HG03571 (cell line): Measurements from ENCODE around the gene DNAJC3.
A peak's percentile ranks its signal among the peaks of the same experiment; 100 is the strongest.
"Not testable (repeated sequence)": the region's sequence is repeated elsewhere in the genome, so short reads cannot be mapped to it uniquely, and the experiment has no call there.

Experiments used
- ATAC-seq: cut with Tn5 transposase; IDR thresholded peaks from one replicate; pipeline ENCODE4 v1.9.1; 2021; ENCODE audit not compliant: unreplicated experiment

The DNAJC3 gene

DNA sequence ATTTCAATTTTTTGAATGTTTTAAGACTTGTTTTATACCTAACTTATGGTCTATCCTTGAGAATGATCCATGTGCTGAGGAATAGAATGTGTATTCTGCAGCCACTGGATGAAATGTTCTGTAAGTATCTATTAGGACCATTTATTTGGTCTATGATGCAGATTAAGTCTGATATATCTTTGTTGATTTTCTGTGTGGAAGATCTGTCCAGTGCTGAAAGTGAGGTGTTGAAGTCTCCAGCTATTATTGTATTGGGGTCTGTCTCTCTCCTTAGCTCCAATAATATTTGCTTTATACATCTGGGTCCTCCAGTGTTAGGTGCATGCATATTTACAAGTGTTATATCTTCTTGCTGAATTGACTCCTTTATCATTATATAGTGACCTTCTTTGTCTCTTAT lies 9.7 kb upstream of the DNAJC3 start:
- not testable (repeated sequence) for ATAC-seq

DNA sequence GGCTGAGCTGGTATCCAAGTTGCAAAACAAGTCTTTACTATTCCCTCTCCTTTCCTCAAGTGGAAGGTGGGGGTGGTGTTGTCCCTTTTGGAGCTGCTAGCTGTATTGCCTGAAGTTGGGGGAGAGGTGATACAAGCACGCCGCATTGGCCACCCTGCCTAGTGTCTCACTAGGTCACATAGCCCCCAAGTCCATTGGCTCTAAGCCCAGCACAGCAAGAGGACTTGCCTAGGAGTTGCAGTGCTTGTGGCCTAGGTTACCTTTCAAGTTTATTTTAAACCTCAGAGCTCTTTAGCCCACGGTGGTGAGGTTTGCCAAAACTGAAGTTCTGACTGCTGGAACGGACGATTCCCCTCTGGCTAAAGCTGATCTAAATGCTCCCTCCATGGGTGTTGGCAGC lies 5.3 kb upstream of the DNAJC3 start:
- no peak for ATAC-seq

GRCh38 chr13:95676105-95676761 lies 706 bp upstream of the DNAJC3 start:
- ATAC-seq: no peak

DNA sequence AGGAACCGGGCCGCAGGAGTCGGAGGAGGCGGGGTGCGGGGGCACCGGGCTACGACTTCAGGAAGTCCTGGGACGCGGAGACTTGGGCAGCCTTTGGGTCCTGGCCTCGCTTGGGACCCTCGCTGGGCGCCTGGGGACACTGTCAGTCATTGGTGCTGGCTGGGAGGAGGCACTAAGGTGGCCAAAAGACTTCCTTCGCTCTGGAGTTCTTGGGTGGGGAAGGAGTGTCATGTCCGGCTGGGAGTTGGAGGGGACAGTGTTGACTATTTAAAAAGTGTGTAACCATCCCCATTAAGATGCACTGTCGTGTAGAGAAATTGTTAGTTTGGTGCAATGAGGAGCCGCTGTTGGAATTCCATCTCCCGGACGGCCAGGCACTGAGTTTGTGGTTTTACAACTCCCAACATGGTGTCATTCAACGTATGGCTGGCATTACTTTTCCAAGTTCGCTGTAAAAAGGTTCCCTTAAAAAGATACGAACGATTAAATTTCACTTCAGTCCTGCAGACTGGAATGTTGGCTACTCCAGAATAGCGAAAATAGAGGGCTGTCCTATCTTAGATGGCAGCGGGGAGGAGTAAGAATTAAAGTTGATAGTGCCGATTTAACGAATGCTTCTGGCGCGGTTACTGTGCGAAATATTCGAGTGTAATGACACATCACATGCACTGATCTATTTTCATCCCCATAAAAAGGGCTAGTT lies 776 bp downstream of the DNAJC3 start:
- no peak for ATAC-seq

DNA sequence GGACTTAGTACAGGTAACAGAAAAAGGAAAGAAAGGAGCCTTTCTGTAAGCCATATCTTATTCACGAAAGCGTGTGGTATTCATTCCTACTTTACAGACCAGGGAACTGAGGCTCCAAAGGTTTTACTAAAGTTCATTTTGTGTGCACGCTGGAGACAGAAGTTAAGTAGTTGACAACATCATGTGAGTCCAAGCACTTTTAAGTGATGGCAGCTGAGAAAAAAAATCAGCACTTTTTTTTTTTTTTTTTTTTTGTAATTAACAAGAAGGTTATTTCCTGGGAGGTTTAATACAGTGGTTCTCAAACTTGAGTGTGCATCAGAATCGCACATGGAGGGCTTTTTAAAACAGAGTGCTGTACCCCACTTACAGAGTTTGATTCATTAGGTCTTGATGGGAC lies 2.0 kb downstream of the DNAJC3 start:
- no peak for ATAC-seq

DNA sequence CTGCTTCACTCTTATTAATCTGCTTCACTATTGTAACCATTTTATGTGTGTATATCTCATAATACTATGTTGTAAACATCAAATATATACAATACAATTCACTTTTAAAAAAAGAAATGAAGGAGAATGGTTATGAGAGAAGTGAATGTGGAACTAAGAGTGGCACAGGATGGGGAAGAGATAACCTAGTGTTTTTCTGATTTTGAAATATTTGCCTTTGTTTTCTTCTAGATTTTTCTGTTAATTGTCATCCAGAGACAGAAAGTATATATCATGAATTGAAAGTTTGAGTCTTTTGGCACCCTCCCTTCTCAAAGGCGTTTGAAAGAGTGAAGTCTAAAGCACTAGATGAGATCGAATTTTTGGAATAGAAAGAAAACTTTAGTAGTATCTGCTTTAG lies 2.8 kb downstream of the DNAJC3 start:
- ATAC-seq: no peak

- ATAC-seq: no peak
These were observed 7.5 kb downstream of the DNAJC3 start for GRCh38 chr13:95684418-95684817.

DNA sequence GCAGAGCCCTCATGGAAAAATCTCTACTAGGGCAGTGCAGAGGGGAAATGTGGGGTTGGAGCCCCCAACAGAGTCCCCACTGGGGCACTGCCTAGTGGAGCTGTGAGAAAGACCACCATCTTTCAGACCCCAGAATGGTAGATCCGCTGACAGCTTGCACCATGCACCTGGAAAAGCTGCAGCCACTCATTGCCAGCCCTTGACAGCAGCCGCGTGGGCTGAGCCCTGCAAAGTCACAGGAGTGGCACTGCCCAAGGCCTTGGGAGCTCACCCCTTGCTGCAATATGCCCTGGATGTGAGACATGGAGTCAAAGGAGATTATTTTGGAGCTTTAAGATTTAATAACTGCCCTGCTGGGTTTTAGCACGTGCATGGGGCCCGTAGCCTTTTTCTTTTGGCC lies 8.0 kb downstream of the DNAJC3 start:
- not testable (repeated sequence) for ATAC-seq

DNA sequence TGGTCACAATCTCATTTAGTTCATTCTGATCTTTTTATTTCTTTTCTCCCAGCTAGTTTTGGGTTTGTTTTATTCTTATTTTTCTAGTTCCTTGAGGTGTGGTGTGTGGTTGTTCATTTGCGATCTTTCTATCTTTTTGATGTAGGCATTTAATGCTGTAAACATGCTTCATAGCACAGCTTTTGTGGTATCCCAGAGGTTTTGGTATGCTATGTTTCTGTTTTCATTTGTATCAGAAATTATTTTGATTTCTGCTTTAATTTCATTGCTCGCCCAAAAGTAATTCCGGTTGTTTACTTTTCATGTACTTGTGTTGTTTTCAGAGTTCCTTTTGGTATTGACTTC lies 12.6 kb downstream of the DNAJC3 start:
- ATAC-seq: no peak

DNA sequence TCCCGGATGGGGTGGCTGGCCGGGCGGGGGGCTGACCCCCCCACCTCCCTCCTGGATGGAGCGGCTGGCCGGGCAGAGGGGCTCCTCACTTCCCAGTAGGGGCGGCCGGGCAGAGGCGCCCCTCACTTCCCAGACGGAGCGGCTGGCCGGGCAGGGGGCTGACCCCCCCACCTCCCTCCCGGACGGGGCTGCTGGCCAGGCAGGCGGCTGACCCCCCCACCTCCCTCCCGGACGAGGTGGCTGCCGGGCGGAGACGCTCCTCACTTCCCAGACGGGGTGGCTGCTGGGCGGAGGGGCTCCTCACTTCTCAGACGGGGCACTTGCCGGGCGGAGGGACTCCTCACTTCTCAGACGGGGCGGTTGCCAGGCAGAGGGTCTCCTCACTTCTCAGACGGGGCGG lies 14.0 kb downstream of the DNAJC3 start:
- not testable (repeated sequence) for ATAC-seq

GRCh38 chr13:95697052-95697680 lies 20.2 kb downstream of the DNAJC3 start:
- no peak for ATAC-seq

DNA sequence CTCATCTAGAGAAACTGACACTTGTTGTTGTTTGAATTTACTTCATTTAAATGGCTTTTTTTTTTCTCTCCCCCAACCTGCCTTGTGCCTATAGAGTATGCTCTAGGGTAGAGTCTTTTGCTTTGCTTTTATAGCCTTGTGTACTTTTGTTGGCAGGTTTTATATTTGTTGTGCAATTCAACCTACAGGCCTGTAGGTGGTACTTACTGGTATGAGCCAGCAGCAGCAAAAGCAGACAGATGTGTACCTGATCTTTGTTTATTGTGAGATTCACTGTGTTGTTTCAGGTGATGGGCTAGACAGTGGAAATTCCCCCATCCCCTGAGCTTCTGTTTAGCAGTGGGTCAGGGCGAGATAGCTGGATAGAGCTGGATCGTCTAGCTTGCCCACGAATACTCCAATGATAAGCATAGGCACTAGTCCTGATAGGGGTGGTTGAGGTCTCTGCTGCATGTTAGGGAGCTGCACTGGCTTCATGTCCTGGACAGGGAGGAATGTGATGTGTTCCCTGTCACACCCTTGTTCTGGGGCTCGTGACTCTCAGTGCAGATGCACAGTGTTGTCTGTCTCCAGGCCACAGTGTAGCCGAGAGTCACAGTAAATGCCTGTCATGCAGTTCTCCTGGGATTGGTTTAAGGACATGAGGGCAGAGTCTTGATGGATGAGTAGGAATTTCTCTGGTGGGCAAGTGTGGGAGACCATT lies 21.3 kb downstream of the DNAJC3 start:
- no peak for ATAC-seq

DNA sequence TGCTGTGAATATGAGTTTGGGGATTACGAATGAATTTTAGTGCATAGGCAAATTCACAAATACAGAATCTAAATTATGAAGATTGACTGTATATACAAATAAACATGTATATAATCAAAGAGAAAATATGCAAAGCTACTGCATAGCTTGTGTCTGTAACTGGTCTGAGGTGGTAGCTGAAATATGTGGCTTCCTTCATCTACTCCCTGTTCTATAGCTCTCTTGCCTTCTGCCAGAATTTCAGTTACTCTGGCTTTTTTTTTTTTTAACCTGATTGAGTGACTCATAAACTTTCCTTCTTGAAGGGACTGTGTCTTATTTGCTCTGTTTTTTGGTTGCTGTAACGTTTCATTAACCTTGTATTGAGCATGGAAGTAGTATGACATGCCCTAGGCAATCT lies 26.6 kb downstream of the DNAJC3 start:
- no peak for ATAC-seq

DNA sequence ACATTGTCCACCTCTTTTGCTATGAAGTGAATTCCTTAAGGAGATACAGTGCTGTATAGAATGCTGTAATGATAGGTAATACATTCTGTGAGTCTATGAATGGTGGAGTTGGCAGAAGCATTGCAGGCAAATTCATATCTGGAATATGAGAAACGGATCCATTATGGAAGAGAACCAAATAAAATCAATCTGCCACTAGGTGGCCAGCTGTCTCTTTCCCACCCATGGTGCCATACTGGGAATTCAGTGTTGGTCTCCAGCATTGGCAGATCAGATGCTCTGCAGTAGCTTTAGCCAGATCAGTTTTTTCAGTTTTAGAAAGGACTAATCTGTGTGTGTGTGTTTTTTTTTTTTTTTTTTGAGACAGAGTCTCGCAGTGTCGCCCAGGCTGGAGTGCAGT lies 27.6 kb downstream of the DNAJC3 start:
- no peak for ATAC-seq

DNA sequence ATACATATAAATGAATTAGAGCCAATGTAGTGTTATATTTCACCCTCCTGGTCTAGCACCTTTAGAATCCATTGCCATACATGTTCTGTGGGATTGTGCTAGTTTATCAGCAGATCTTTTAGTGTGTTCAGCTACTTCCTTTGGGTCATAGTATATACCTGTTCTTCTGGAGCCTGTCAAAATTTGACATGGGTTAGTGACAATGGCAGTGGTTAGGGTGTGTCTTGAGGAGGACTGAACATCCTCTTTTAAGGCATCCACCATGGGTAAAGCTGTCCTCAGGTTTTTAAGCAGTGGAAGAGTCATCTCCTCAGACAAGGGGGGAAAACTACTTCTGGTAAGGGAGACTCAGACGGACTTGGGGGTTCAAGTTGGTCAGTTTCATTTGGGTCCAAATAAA lies 29.4 kb downstream of the DNAJC3 start:
- no peak for ATAC-seq

DNA sequence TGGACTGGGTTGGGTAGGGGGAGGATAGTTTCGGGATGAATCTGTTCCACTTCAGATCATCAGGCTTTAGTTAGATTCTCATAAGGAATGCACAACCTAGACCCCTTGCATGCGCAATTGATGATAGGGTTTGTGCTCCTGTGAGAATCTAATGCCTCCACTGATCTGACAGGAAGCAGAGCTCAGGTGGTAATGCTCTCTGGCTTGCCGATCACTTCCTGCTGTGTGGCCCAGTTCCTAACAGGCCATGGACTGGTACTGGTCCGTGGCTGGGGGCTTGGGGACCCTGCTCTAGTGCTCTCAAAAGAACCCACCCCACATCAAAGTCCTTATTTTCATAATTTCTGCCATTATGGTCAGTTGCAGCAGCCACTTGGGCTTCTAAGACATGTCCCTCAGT lies 30.1 kb downstream of the DNAJC3 start:
- ATAC-seq: peak; percentile 30

- ATAC-seq: peak; percentile 40
These were observed 30.8 kb downstream of the DNAJC3 start for GRCh38 chr13:95707442-95708390.

DNA sequence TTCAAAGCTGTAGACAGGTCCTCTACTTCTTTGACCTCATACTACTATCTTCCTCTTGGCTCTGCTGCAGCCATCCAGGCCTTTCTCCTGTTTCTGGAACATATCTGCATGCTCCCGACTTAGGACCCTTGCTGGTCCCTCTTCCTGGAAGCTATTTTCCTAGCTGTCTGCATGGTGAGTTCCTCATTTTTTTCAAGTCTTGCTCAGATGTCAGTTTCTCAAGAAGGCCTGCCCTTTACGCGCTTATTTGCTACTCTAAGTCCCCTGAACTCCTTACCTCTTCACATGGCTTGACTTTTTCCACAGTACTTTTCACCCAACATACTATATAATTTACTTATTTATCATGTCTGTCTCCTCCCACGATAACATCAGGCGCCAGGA lies 31.4 kb downstream of the DNAJC3 start:
- no peak for ATAC-seq

GRCh38 chr13:95708811-95709500 lies 32.0 kb downstream of the DNAJC3 start:
- no peak for ATAC-seq

DNA sequence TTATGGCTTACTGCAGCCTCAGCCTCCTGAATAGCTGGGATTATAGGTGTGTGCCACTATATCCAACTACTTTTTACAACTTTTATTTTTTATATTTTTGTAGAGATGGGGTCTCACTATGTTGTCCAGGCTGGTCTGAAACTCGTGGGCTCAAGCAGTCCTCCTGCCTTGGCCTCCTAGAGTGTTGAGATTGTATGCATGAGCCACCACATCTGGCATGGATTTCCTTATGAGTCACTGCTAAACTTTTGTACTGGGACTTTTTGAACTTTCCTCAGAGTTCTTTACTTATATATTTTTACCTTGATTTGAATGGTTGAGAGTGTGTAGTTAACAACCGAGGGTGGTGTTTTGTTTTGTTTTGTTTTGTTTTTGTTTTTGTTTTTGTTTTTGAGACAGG lies 33.4 kb downstream of the DNAJC3 start:
- ATAC-seq: no peak
